Middle frontal gyrus (tissue), 1 donor: Measurements from ENCODE around the gene NBAS.
"Not testable (repeated sequence)": the region's sequence is repeated elsewhere in the genome, so short reads cannot be mapped to it uniquely, and the experiment has no call there.

Experiments
- DNase-seq: peaks from one replicate; pipeline ENCODE4 v3.0.0-alpha.2; 2015; ENCODE audit warnings: low spot score; ENCODE audit errors: extremely low spot score

NBAS gene

DNA sequence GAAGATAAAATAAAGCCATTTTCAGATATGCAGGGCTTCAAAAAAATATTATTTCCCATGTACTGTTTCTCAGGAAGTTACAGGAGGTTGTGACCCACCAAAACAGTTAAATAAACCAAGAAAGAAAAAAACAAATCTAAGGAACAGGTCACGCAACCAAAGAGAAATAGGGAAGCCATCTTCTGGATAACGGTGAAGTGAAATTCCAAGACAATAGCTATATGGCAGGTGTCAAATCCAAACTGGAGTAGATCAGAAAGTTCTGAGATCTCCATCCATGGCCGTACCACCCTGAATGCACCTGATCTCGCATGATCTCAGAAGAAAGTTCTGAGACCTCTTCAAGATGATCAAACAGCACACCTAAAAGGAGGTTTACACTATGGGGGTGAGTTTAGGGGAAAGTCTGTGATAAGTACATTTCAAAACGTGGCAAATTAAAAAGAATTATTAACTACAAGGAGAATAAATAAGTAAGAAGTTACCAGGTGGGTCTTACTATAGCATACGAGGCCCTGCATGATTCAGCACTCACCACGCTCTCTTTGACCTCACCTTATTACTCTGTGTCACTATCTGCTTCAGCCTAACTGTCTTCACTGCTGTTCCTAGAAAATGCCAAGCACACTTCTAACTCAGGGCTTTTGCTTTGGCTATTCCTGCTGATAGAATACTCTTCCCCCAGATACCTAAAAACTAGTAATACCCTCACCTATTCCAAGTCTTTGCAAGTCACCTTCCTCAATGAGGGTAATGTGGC lies 29.9 kb downstream of the NBAS start:
- DNase-seq = no peak

DNA sequence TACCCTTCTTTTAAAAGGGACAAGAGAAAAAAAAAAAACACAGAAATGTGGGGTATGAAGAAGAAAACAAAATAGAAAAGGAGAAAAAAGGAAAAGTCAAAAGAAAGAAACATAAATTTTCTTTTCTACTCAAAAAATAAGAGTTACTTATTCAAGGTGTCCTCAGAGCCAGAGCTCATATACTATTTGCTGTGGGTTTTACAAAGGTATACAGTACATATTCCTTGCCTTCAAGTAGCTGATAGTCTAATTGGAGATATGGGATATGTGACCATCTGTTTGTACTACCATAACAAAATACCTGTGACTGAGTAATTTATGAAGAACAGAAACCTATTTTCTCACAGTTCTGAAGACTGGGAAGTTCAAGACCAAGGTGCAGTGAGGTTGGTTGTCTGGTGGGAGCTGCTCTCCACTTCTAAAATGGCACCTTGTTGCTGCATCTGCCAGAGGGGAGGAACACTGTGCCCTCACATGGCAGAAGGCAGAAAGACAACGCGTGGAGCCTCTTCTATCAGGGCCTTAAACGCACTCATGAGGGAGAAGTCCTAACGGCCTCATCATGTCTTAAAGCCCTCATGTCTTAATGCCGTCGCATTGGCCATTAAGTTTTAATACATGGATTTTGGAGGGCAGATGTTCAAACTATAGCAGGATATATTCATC lies 33.9 kb downstream of the NBAS start:
- DNase-seq = no peak

DNA sequence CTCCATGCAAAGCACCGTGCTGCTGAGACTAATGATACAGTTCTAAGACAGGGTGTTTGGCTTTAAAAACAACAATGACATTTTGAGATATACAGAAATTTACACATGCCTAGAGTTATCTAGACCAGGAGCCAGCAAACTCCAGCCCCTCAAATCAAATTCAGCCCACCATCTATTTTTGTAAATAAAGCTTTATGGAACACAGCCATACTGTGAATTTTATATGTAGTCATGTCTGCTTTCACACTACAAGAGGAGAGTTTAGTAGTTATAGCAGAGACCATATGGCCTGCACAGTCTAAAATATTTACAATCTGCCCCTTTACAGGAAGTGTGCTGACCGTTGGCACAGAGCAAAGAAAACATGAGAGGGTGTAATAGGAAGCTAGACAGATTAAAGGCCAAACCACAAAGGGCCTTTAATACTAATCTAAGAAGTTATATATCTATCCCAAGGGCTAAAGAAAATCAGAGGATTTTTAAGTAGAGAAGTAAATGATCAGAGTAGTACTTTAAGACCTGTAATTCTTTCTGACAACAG lies 39.4 kb downstream of the NBAS start:
- no peak for DNase-seq

DNA sequence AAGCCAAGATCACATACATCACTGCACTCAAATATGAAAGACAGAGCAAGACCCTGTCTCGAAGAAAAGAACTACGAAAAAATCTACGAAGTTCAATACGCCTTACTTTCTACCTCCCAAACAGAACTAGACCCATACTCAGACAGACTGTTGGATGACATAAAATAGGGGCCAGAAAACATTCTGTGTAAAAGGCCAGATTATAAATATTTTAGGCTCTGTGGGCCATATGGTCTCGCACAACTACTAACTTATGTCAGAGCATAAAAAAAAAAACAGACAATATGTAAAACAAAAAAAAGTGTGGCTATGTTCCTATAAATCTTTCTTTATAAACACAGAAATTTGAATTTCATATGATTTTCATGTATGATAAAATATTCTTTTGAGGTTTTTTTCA lies 40.8 kb downstream of the NBAS start:
- DNase-seq = no peak

GRCh38 chr2:15518759-15519158 lies 42.4 kb downstream of the NBAS start:
- DNase-seq = not testable (repeated sequence)

DNA sequence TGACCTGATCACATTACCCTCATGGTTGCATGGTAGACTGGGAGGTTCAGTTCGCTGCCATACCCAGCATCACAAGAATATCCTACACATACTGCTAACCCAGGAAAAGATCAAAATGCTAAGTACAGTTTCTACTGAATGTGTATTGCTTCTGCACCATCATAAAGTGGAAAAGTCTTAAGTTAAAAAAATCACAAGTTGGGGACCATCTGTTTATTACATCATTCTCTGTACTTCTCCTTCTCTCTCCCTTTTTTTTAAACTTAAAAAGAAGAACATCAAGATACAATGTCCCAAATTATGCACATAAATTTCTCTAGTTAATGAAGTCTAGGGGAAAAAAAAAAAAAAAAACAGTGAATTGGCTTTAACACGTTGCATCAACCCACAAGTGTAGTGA lies 43.3 kb downstream of the NBAS start:
- peak; percentile 19 for DNase-seq

GRCh38 chr2:15511686-15512085 lies 49.4 kb downstream of the NBAS start:
- no peak for DNase-seq

- no peak for DNase-seq
These were observed 50.6 kb downstream of the NBAS start for GRCh38 chr2:15510552-15510951.

- no peak for DNase-seq
These were observed 51.0 kb downstream of the NBAS start for GRCh38 chr2:15510131-15510530.

- no peak for DNase-seq
These were observed 53.4 kb downstream of the NBAS start for GRCh38 chr2:15507697-15508096.

DNA sequence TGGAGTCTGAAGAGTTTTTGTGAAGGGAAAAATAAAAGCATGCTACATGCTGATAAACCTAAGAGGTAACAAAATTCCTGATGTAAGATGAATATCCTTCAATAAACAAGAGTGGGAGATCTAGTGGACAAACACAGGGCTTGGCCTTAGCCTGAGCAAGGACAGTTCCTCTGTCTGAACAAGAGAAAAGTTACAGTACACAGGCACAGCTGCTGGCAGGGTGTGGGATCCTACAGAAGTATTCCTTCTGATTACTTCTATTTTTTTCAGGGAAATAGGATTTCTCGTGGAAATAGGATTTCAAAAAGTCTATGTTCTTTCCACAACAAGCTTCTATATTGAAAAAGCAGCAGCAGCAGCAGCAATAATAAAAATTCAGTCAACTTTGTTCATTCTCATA lies 54.1 kb downstream of the NBAS start:
- DNase-seq = no peak

- DNase-seq = no peak
These were observed 54.8 kb downstream of the NBAS start for GRCh38 chr2:15506229-15506819.

- no peak for DNase-seq
These were observed 56.1 kb downstream of the NBAS start for GRCh38 chr2:15504882-15505663.

DNA sequence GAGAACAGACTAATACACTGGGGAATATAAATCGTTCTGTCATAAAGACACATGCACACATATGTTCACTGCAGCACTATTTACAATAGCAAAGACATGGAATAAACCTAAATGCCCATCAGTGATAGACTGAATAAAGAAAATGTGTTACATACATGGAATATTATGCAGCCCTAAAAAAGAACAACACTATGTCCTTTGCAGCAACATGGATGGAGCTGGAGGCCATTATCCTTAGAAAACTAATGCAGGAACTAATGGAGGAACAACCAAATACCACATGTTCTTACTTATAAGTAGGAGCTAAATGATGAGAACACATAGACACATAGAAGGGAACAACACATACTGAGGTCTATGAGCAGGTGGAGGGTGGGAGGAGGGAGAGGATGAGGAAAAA lies 61.9 kb downstream of the NBAS start:
- DNase-seq = not testable (repeated sequence)

- no peak for DNase-seq
These were observed 62.6 kb downstream of the NBAS start for GRCh38 chr2:15498554-15498953.

GRCh38 chr2:15494877-15495276 lies 66.3 kb downstream of the NBAS start:
- DNase-seq = no peak

- no peak for DNase-seq
These were observed 68.3 kb downstream of the NBAS start for GRCh38 chr2:15492773-15493325.

- DNase-seq = no peak
These were observed 74.4 kb downstream of the NBAS start for GRCh38 chr2:15486770-15487169.

- DNase-seq = no peak
These were observed 75.2 kb downstream of the NBAS start for GRCh38 chr2:15485949-15486348.

DNA sequence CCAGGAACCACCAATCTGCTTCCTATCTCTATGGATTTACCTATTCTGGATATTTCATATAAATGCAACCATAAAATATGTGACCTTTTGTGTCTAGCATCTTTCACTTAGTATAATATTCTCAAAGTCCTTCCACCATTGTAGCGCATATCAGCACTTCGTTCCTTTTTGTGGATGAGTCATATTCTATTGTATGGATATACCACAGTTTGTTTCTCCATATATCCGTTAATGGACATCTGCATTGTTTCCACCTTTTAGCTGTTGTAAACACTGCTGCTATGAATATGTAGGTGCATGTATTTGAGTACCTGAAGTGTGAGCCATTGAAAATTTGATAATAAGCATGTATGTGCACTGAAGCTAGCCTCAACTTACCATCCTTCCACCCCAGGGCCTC lies 80.1 kb downstream of the NBAS start:
- no peak for DNase-seq

DNA sequence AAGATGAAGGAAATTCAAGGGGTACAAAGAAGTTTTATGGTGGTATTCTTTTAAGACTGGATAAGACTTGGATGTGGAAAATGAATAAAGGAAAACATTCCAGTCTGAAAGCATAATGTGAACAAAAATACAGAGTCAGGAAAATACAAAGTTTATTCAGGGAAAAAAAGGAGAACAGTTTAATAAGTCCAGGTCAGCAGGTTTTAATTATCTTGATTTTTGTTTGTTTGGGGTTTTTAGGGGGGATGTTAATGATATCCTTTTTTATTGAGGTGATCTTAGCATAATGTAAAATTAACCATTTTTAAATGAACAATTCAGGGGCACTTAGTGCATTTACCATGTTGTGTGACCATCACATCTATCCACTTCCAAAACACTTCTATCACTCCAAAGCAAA lies 80.6 kb downstream of the NBAS start:
- DNase-seq = no peak
